A673 (cell line): ENCODE measurements around the gene PAX5. TPM values are rescaled to one million over a fixed set of nuclear protein-coding genes. Genes with fewer than 3 reads are reported as not detected.

Experiments used
- BruUV-seq: library from RNA; stranded (reverse); fragments of 400-500 nt; replicated peaks from 2 replicates; lab custom pipeline; 2021; lab: Mats Ljungman, UMichigan
- CTCF ChIA-PET: fragments of 300-600 bp; sonication (Branson Sonifier 250); formaldehyde crosslinking; loops from one replicate; lab custom pipeline; 2022; ENCODE audit warnings: antibody characterized with exemption; lab: Charles Lee
- POLR2A ChIA-PET: fragments of 300-600 bp; sonication (Branson Sonifier 250); formaldehyde crosslinking; loops from one replicate; lab custom pipeline; 2022; ENCODE audit warnings: antibody characterized with exemption; ENCODE audit not compliant: low non-redundant PET; lab: Charles Lee
- DNase-seq: peaks from one replicate; pipeline ENCODE4 v3.0.0-alpha.2; 2015; ENCODE audit warnings: low spot score
- H3K27ac ChIP-seq: fragments of 200-600 bp; sonication (generic); 2 replicates; pipeline ENCODE4 v1.5.1; 2016; ENCODE audit warnings: mixed run types, low read depth, mild to moderate bottlenecking, mixed read lengths, antibody characterized with exemption, low read length; ENCODE audit not compliant: poor library complexity, severe bottlenecking
- H3K27me3 ChIP-seq: fragments of 200-600 bp; sonication (generic); replicated peaks from 2 replicates; pipeline ENCODE4 v1.6.1; 2017; ENCODE audit warnings: mixed run types, low read depth, mild to moderate bottlenecking, mixed read lengths, antibody characterized with exemption, low read length; ENCODE audit not compliant: insufficient read depth, poor library complexity
- H3K36me3 ChIP-seq: fragments of 200-600 bp; sonication (generic); 2 replicates; pipeline ENCODE4 v1.6.1; 2016; ENCODE audit warnings: mixed run types, mild to moderate bottlenecking, mixed read lengths, antibody characterized with exemption, low read length; ENCODE audit not compliant: insufficient read depth, poor library complexity, severe bottlenecking
- H3K4me1 ChIP-seq: fragments of 200-600 bp; sonication (generic); 2 replicates; pipeline ENCODE4 v1.6.1; 2017; ENCODE audit warnings: mixed run types, mild to moderate bottlenecking, mixed read lengths, antibody characterized with exemption, low read length; ENCODE audit not compliant: insufficient read depth, poor library complexity, severe bottlenecking
- H3K4me3 ChIP-seq: fragments of 200-600 bp; sonication (generic); 2 replicates; pipeline ENCODE4 v1.5.1; 2016; ENCODE audit warnings: low read depth, mixed run types, mild to moderate bottlenecking, mixed read lengths, low read length; ENCODE audit not compliant: poor library complexity, severe bottlenecking
- H3K9me3 ChIP-seq: fragments of 200-600 bp; sonication (generic); 2 replicates; pipeline ENCODE4 v1.6.1; 2016; ENCODE audit warnings: mixed run types, low read depth, mild to moderate bottlenecking, mixed read lengths, antibody characterized with exemption, low read length; ENCODE audit not compliant: poor library complexity, severe bottlenecking
- CTCF ChIP-seq: fragments of 300-800, 200-600 bp; sonication (generic); conservative IDR thresholded peaks from 2 replicates; pipeline ENCODE4 v1.5.1; 2017; ENCODE audit warnings: low read depth, mild to moderate bottlenecking, antibody characterized with exemption, low read length, moderate library complexity, mixed read lengths
- EZH2 ChIP-seq: fragments of 200-600 bp; sonication (generic); IDR thresholded peaks from 2 replicates; pipeline ENCODE4 v1.6.1; 2017; ENCODE audit warnings: borderline replicate concordance, low read depth, mild to moderate bottlenecking, mixed read lengths, antibody characterized with exemption, low read length; ENCODE audit not compliant: poor library complexity, severe bottlenecking
- intact Hi-C: fragments of 100-400 bp; cut with micrococcal nuclease; formaldehyde crosslinking; loops from one replicate; pipeline ENCODE4 v1.10.0; 2022; ENCODE audit not compliant: unreplicated experiment
- total RNA-seq: library from RNA; stranded (reverse); gene quantifications from 2 replicates; pipeline ENCODE4 v1.2.3, GENCODE V29; 2021

PAX5 gene
- total RNA-seq, 1 experiment from 2014 or later: 5.5 TPM

GRCh38 chr9:36873247-36873875, 160.7 kb downstream of the PAX5 start:
- Histone ChIP-seq H3K27ac (no peak overlapping the region), H3K4me1 (no peaks in the 10 kb centered on the region), H3K9me3 (no peaks in the 10 kb centered on the region), H3K4me3 (no peak overlapping the region), H3K27me3 (no peaks in the 10 kb centered on the region), H3K36me3 (no peaks in the 10 kb centered on the region)
- ChIA-PET POLR2A (no interaction called here), CTCF (interaction anchor here (0.6 to 1.8 kb wide), 12 partner anchors 9 to 537 kb away, joined by 3 to 11 read pairs (median 4); partner anchors contain the start of gene ZCCHC7)
- DNase-seq: peak; percentile 72
- TF ChIP-seq CTCF (peak; percentile 95), EZH2 (no peak)
- intact Hi-C loops: loop anchor here (1.0 to 10.0 kb wide), 5 partner anchors 49 to 511 kb away; no protein-coding TSS in a partner anchor
- no TSS peak for BruUV-seq

- TF ChIP-seq CTCF: no peak
- no peak for TF ChIP-seq EZH2
- no peaks in the 10 kb centered on the region for H3K4me1 ChIP-seq
- ChIA-PET POLR2A (no interaction called here), CTCF (interaction anchor here (0.6 to 1.8 kb wide), 10 partner anchors 36 to 538 kb away, joined by 3 to 11 read pairs (median 4); partner anchors contain the start of gene ZCCHC7)
- BruUV-seq: no TSS peak
- H3K9me3 ChIP-seq: no peaks in the 10 kb centered on the region
- intact Hi-C loops: loop anchor here (1.0 to 10.0 kb wide), 5 partner anchors 50 to 512 kb away; no protein-coding TSS in a partner anchor
- no peak for DNase-seq
- no peak overlapping the region for H3K4me3 ChIP-seq
- H3K36me3 ChIP-seq: no peaks in the 10 kb centered on the region
- H3K27me3 ChIP-seq: no peaks in the 10 kb centered on the region
- H3K27ac ChIP-seq: no peak overlapping the region
Measured at GRCh38 chr9:36872641-36873040, 161.4 kb downstream of the PAX5 start.

- intact Hi-C loops: loop anchor here (2.0 to 10.0 kb wide), 4 partner anchors 51 to 513 kb away; no protein-coding TSS in a partner anchor
- Histone ChIP-seq H3K9me3 (no peaks in the 10 kb centered on the region), H3K27ac (no peak overlapping the region), H3K36me3 (no peaks in the 10 kb centered on the region), H3K4me1 (no peaks in the 10 kb centered on the region), H3K4me3 (no peak overlapping the region), H3K27me3 (no peaks in the 10 kb centered on the region)
- ChIA-PET POLR2A (no interaction called here), CTCF (no interaction called here)
- DNase-seq: no peak
- TF ChIP-seq CTCF (no peak), EZH2 (no peak)
- BruUV-seq: no TSS peak
Measured at GRCh38 chr9:36871606-36872005, 162.5 kb downstream of the PAX5 start.
